Stimulated activated CD4-positive, alpha-beta T cell treated with anti-CD3 and anti-CD28 coated beads, Interleukin-2, amount 100 ng/mL, for 4 hours (primary cell): ENCODE data around the gene ZNF675.
"Not testable (repeated sequence)": the region's sequence is repeated elsewhere in the genome, so short reads cannot be mapped to it uniquely, and the experiment has no call there.

ENCODE experiments used
- DNase-seq: peaks from one replicate; pipeline ENCODE4 v3.0.0-alpha.2; 2020; ENCODE audit warnings: low read depth

ZNF675 gene

GRCh38 chr19:23686621-23687423 is at the start of gene ZNF675:
Gene ZNF675, minus strand, starts transcription at chr19:23687212. Its CDS starts 179 bp downstream, at chr19:23687033.
- DNase-seq = peak; percentile 79

GRCh38 chr19:23730729-23731465 is 43.9 kb upstream of the ZNF675 start:
- not testable (repeated sequence) for DNase-seq

- DNase-seq = not testable (repeated sequence)
Observed at GRCh38 chr19:23724161-23724560, 37.1 kb upstream of the ZNF675 start.

- no peak for DNase-seq
Observed at GRCh38 chr19:23718802-23719201, 31.8 kb upstream of the ZNF675 start.

- no peak for DNase-seq
Observed at GRCh38 chr19:23716792-23717191, 29.8 kb upstream of the ZNF675 start.

GRCh38 chr19:23709347-23709746 is 22.3 kb upstream of the ZNF675 start:
- no peak for DNase-seq

GRCh38 chr19:23706657-23707056 is 19.6 kb upstream of the ZNF675 start:
- DNase-seq = no peak

GRCh38 chr19:23699521-23699860 is 12.5 kb upstream of the ZNF675 start:
- no peak for DNase-seq

- no peak for DNase-seq
Observed at GRCh38 chr19:23698711-23699520, 11.9 kb upstream of the ZNF675 start.

GRCh38 chr19:23692937-23693336 is 5.9 kb upstream of the ZNF675 start:
- not testable (repeated sequence) for DNase-seq

- no peak for DNase-seq
Observed at GRCh38 chr19:23673132-23673531, 13.9 kb downstream of the ZNF675 start.

- not testable (repeated sequence) for DNase-seq
Observed at GRCh38 chr19:23668606-23669005, 18.4 kb downstream of the ZNF675 start.

GRCh38 chr19:23665651-23666410 is 21.2 kb downstream of the ZNF675 start:
- no peak for DNase-seq

GRCh38 chr19:23649817-23650216 is 37.2 kb downstream of the ZNF675 start:
- not testable (repeated sequence) for DNase-seq
